B cell (primary cell): Measurements from ENCODE around the gene PTPN4. TPM values are rescaled to one million over a fixed set of nuclear protein-coding genes. Genes with fewer than 3 reads are reported as not detected.

ENCODE experiments used
- ATAC-seq: fragments of 200-7000 bp; cut with Tn5 transposase; one replicate; pipeline ENCODE4 v1.10.0; 2021; ENCODE audit warnings: low read depth, mild to moderate bottlenecking, moderate number of reproducible peaks, moderate library complexity
- CTCF ChIA-PET: fragments of 350-600 bp; sonication (Branson Sonifier 250); formaldehyde crosslinking; loops from one replicate; lab custom pipeline; 2021; ENCODE audit warnings: antibody characterized with exemption, inconsistent platforms; lab: Charles Lee
- POLR2A ChIA-PET: fragments of 350-600 bp; sonication (Branson Sonifier 250); formaldehyde crosslinking; loops from one replicate; lab custom pipeline; 2021; ENCODE audit warnings: antibody characterized with exemption; lab: Charles Lee
- DNase-seq: peaks from one replicate; pipeline ENCODE4 v3.0.0; 2013
- H2AFZ ChIP-seq: 2 replicates; pipeline ENCODE4 v1.6.1; 2012; ENCODE audit warnings: mild to moderate bottlenecking, low read depth, low read length; ENCODE audit not compliant: insufficient read depth, poor library complexity, severe bottlenecking
- H3K27ac ChIP-seq, 2 donors: 1 replicate in 1 of 2; 2 replicates in 1 of 2; pipeline ENCODE4 v1.5.1; 2012 to 2013; ENCODE audit warnings: low read length in 2 of 2, mild to moderate bottlenecking in 2 of 2, moderate library complexity in 1 of 2
- H3K27me3 ChIP-seq, 4 experiments: fragments of 200-600 bp in 1 of 4; sonication (generic) in 1 of 4; replicated peaks in 1 of 4; 1 replicate in 2 of 4; 2 replicates in 2 of 4; pipeline versions ENCODE4 v1.6.1 to v1.7.0; 2013 to 2016; ENCODE audit warnings: low read length in 3 of 4, mild to moderate bottlenecking in 2 of 4, mixed read lengths in 1 of 4, moderate library complexity in 1 of 4; ENCODE audit not compliant: insufficient read depth in 4 of 4, control insufficient read depth in 3 of 4; ENCODE audit errors: control extremely low read depth in 1 of 4
- H3K36me3 ChIP-seq, 2 experiments: replicated peaks in 1 of 2; 1 replicate in 1 of 2; 2 replicates in 1 of 2; pipeline versions ENCODE4 v1.6.1 to v1.7.1; 2013; ENCODE audit warnings: low read length in 1 of 2; ENCODE audit not compliant: insufficient read depth in 2 of 2, control insufficient read depth in 1 of 2; ENCODE audit errors: control extremely low read depth in 1 of 2, extremely low read depth in 1 of 2
- H3K4me1 ChIP-seq, 2 donors: fragments of 200-600 bp in 1 of 2; sonication (generic) in 1 of 2; 1 replicate in 1 of 2; 2 replicates in 1 of 2; pipeline versions ENCODE4 v1.5.1 to v1.6.1; 2013 to 2017; ENCODE audit warnings: low read length in 2 of 2; ENCODE audit not compliant: control insufficient read depth in 2 of 2, insufficient read depth in 2 of 2
- H3K4me2 ChIP-seq: replicated peaks from 2 replicates; pipeline ENCODE3; 2012; ENCODE audit warnings: mild to moderate bottlenecking, low read depth, low read length; ENCODE audit not compliant: poor library complexity, severe bottlenecking
- H3K4me3 ChIP-seq, 5 experiments: fragments of 200-600 bp in 1 of 5; sonication (generic) in 1 of 5; 1 replicate in 3 of 5; 2 replicates in 2 of 5; pipeline versions ENCODE4 v1.5.1 to v1.7.0; 2011 to 2016; ENCODE audit warnings: low read length in 4 of 5, mild to moderate bottlenecking in 4 of 5, low read depth in 2 of 5, control low read depth in 1 of 5, moderate library complexity in 1 of 5; ENCODE audit not compliant: insufficient read depth in 1 of 5; ENCODE audit errors: control extremely low read depth in 1 of 5, extremely low read depth in 1 of 5
- H3K79me2 ChIP-seq: fragments of 200-600 bp; sonication (generic); one replicate; pipeline ENCODE4 v1.6.0; 2016; ENCODE audit warnings: low read length; ENCODE audit not compliant: control insufficient read depth, insufficient read depth
- H3K9ac ChIP-seq: fragments of 200-600 bp; sonication (generic); 2 replicates; pipeline ENCODE4 v1.6.1; 2017; ENCODE audit warnings: mild to moderate bottlenecking, low read length, moderate library complexity
- H3K9me3 ChIP-seq, 3 donors: one replicate each; pipeline versions ENCODE4 v1.6.1 to v1.7.1; 2013; ENCODE audit warnings: low read length in 2 of 3; ENCODE audit not compliant: control insufficient read depth in 2 of 3, insufficient read depth in 1 of 3; ENCODE audit errors: control extremely low read depth in 1 of 3
- H4K20me1 ChIP-seq: 2 replicates; pipeline ENCODE4 v1.6.0; 2012; ENCODE audit warnings: mild to moderate bottlenecking, low read length; ENCODE audit not compliant: insufficient read depth, control insufficient read depth, poor library complexity, severe bottlenecking
- H3K27ac Mint-ChIP-seq: one replicate; pipeline ENCODE4 v1.8.0; 2021; ENCODE audit warnings: mixed read lengths
- H3K27me3 Mint-ChIP-seq: one replicate; pipeline ENCODE4 v1.8.0; 2021; ENCODE audit warnings: mixed read lengths
- H3K4me1 Mint-ChIP-seq: one replicate; pipeline ENCODE4 v1.8.0; 2021; ENCODE audit warnings: mixed read lengths
- H3K4me3 Mint-ChIP-seq: one replicate; pipeline ENCODE4 v1.8.0; 2021; ENCODE audit warnings: mixed read lengths
- H3K9me3 Mint-ChIP-seq: one replicate; pipeline ENCODE4 v1.8.0; 2022; ENCODE audit warnings: mixed read lengths; ENCODE audit not compliant: insufficient read depth
- EZH2 ChIP-seq: IDR thresholded peaks from 2 replicates; pipeline ENCODE4 v1.6.1; 2012; ENCODE audit warnings: borderline replicate concordance, low read depth, mild to moderate bottlenecking, moderate library complexity, low read length; ENCODE audit not compliant: insufficient read depth, poor library complexity, severe bottlenecking
- WGBS: methylation state at CpG from one replicate; pipeline ENCODE4 v1.1.5; 2013; ENCODE audit warnings: missing lambda C conversion rate; ENCODE audit not compliant: insufficient coverage; 5-methylcytosine and 5-hydroxymethylcytosine counted together
- intact Hi-C: fragments of 100-400 bp; cut with micrococcal nuclease; formaldehyde crosslinking; loops from one replicate; pipeline ENCODE4 v1.10.0; 2022
- polyA plus RNA-seq: library from polyadenylated mRNA; depleted of rRNA; stranded (reverse); fragments of >200 nt; gene quantifications from 2 replicates; pipeline ENCODE4 v1.2.3, GENCODE V29; 2012
- total RNA-seq, 2 donors: library from RNA; stranded (reverse); fragments of 120-200 nt in 1 of 2; gene quantifications; 1 replicate in 1 of 2; 2 replicates in 1 of 2; pipeline versions ENCODE4 v1.2.3 to v1.2.4, GENCODE V29; 2013 to 2022
- TF ChIP-seq, protein P1 (sequence below): fragments of 200-600 bp; IDR thresholded peaks from one replicate; pipeline ENCODE4 v1.8.0; 2022; ENCODE audit warnings: antibody characterized with exemption, mild to moderate bottlenecking

The PTPN4 gene
- total and polyA plus RNA-seq, 2 donors (not counting 1 experiment from before 2014, with no cell fraction given): 12.6 to 54.8 TPM

DNA sequence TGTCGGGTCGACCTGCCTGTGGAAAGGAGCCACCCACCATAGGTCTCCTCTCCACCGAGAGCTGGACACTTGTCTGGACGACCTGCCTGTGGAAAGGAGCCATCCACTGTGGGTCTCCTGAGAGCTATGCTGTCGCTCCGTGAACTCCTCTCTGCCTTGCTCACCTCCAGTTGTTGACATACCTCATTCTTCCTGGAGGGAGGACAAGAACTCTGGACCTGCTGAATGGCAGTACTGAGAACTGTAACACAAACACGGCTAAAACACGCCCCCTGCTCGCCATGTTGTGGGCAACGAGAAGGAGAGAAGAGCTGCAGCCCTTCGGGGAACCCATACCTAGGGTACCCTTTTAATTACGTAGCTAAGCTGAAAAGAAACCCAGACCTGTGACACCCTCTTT is 77.6 kb downstream of the PTPN4 start:
- DNase-seq (no peak), ATAC-seq (no peak)
- Histone ChIP-seq H3K36me3 (peaks cover 0 to 5% of the 10 kb centered on the region in 2 experiments), H3K27me3 (no peaks in the 10 kb centered on the region), H3K79me2 (peaks cover 52% of the 10 kb centered on the region), H3K4me2 (no peak overlapping the region), H2AFZ (no peak overlapping the region), H3K4me3 (no peak overlapping the region), H3K9ac (no peak overlapping the region), H3K27ac (no peak overlapping the region), H3K4me1 (peaks cover 0 to 7% of the 10 kb centered on the region in 2 donors), H3K9me3 (no peaks in the 10 kb centered on the region), H4K20me1 (peaks cover 16% of the 10 kb centered on the region)
- intact Hi-C loops: no loop called here
- TF ChIP-seq, protein P1, sequence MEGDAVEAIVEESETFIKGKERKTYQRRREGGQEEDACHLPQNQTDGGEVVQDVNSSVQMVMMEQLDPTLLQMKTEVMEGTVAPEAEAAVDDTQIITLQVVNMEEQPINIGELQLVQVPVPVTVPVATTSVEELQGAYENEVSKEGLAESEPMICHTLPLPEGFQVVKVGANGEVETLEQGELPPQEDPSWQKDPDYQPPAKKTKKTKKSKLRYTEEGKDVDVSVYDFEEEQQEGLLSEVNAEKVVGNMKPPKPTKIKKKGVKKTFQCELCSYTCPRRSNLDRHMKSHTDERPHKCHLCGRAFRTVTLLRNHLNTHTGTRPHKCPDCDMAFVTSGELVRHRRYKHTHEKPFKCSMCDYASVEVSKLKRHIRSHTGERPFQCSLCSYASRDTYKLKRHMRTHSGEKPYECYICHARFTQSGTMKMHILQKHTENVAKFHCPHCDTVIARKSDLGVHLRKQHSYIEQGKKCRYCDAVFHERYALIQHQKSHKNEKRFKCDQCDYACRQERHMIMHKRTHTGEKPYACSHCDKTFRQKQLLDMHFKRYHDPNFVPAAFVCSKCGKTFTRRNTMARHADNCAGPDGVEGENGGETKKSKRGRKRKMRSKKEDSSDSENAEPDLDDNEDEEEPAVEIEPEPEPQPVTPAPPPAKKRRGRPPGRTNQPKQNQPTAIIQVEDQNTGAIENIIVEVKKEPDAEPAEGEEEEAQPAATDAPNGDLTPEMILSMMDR: no peak
- TF ChIP-seq EZH2: no peak
- Mint-ChIP-seq H3K27ac (no peak overlapping the region), H3K27me3 (no peaks in the 10 kb centered on the region), H3K4me3 (no peak overlapping the region), H3K4me1 (peaks cover 30% of the 10 kb centered on the region), H3K9me3 (no peaks in the 10 kb centered on the region)
- ChIA-PET POLR2A (no interaction called here), CTCF (interaction anchor here (1.5 kb wide), 2 partner anchors 10 to 83 kb away, joined by 3 to 4 read pairs; no protein-coding TSS in a partner anchor)
- WGBS: 94% methylated on average over 12 of the region's 12 CpGs

GRCh38 chr2:119837759-119838158 is 78.0 kb downstream of the PTPN4 start:
- intact Hi-C loops: no loop called here
- Histone ChIP-seq H3K27me3 (no peaks in the 10 kb centered on the region), H3K9me3 (no peaks in the 10 kb centered on the region), H3K79me2 (peaks cover 52% of the 10 kb centered on the region), H3K9ac (no peak overlapping the region), H3K4me3 (no peak overlapping the region), H3K4me1 (peaks cover 0 to 4% of the 10 kb centered on the region in 2 donors), H2AFZ (no peak overlapping the region), H4K20me1 (peaks cover 16% of the 10 kb centered on the region), H3K27ac (no peak overlapping the region), H3K36me3 (peaks cover 0 to 5% of the 10 kb centered on the region in 2 experiments), H3K4me2 (no peak overlapping the region)
- POLR2A ChIA-PET: no interaction called here
- DNase-seq: no peak
- 100% methylated on average over 9 of the region's 13 CpGs for WGBS
- no peak for ATAC-seq
- H3K27ac Mint-ChIP-seq: no peak overlapping the region
- TF ChIP-seq, protein P1: no peak
- TF ChIP-seq EZH2: no peak
- CTCF ChIA-PET: interaction anchor here (1.5 kb wide), 2 partner anchors 10 to 84 kb away, joined by 3 to 4 read pairs; no protein-coding TSS in a partner anchor
- H3K9me3 Mint-ChIP-seq: no peaks in the 10 kb centered on the region
- no peak overlapping the region for H3K4me3 Mint-ChIP-seq
- H3K4me1 Mint-ChIP-seq: peaks cover 27% of the 10 kb centered on the region
- H3K27me3 Mint-ChIP-seq: no peaks in the 10 kb centered on the region
